Neutrophil (primary cell): ENCODE results near the gene COL18A1.

Experiments
- H3K27ac ChIP-seq: fragments of 200-600 bp; sonication (generic); 2 replicates; pipeline ENCODE4 v1.5.1; 2016; ENCODE audit warnings: mild to moderate bottlenecking, moderate library complexity
- H3K27me3 ChIP-seq: fragments of 200-600 bp; sonication (generic); 2 replicates; pipeline ENCODE4 v1.6.0; 2016; ENCODE audit warnings: mild to moderate bottlenecking
- H3K36me3 ChIP-seq: fragments of 200-600 bp; sonication (generic); 2 replicates; pipeline ENCODE4 v1.5.1; 2017
- H3K4me1 ChIP-seq, 2 experiments: fragments of 200-600 bp in 1 of 2; sonication (generic) in 1 of 2; 1 replicate in 1 of 2; 2 replicates in 1 of 2; pipeline versions ENCODE4 v1.5.1 to v1.6.1; 2013 to 2016; ENCODE audit warnings: low read depth in 1 of 2, low read length in 1 of 2, mild to moderate bottlenecking in 1 of 2, moderate library complexity in 1 of 2; ENCODE audit not compliant: control insufficient read depth in 1 of 2, insufficient read depth in 1 of 2
- H3K4me3 ChIP-seq, 2 experiments: fragments of 200-600 bp in 1 of 2; sonication (generic) in 1 of 2; 1 replicate in 1 of 2; 2 replicates in 1 of 2; pipeline ENCODE4 v1.5.1; 2013 to 2016; ENCODE audit warnings: low read depth in 1 of 2, low read length in 1 of 2, mild to moderate bottlenecking in 1 of 2, moderate library complexity in 1 of 2
- H3K9me3 ChIP-seq: fragments of 200-600 bp; sonication (generic); 2 replicates; pipeline ENCODE4 v1.5.1; 2016
- TF ChIP-seq, protein P1 (sequence below): fragments of 200-600 bp; sonication (generic); IDR thresholded peaks from 2 replicates; pipeline ENCODE4 v1.5.1; 2016; ENCODE audit warnings: antibody characterized with exemption

The COL18A1 gene

DNA sequence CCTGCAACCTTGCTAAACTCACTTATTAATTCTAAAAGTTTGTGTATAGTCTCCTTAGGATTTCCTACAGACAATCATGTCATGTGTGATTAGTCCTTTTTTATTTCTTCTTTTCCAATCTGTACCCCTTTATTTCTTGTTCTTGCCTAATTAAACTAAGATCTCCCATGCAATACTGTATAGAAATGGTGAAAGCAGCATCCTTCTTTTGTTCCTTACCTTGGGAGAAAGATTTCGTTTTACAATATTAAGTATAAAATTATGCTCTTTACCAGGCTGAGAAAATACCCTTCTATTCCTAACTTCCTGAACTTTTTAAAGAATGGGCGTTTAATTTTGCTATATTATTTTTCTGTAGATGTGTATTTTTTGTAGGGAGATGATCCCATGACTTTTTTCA, 7.6 kb upstream of the COL18A1 start:
- peaks cover 75% of the 10 kb centered on the region for H3K27me3 ChIP-seq
- H3K4me3 ChIP-seq: no peak overlapping the region
- no peaks in the 10 kb centered on the region for H3K36me3 ChIP-seq
- H3K4me1 ChIP-seq: no peaks in the 10 kb centered on the region
- no peaks in the 10 kb centered on the region for H3K9me3 ChIP-seq
- no peak overlapping the region for H3K27ac ChIP-seq
- TF ChIP-seq, protein P1, sequence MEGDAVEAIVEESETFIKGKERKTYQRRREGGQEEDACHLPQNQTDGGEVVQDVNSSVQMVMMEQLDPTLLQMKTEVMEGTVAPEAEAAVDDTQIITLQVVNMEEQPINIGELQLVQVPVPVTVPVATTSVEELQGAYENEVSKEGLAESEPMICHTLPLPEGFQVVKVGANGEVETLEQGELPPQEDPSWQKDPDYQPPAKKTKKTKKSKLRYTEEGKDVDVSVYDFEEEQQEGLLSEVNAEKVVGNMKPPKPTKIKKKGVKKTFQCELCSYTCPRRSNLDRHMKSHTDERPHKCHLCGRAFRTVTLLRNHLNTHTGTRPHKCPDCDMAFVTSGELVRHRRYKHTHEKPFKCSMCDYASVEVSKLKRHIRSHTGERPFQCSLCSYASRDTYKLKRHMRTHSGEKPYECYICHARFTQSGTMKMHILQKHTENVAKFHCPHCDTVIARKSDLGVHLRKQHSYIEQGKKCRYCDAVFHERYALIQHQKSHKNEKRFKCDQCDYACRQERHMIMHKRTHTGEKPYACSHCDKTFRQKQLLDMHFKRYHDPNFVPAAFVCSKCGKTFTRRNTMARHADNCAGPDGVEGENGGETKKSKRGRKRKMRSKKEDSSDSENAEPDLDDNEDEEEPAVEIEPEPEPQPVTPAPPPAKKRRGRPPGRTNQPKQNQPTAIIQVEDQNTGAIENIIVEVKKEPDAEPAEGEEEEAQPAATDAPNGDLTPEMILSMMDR: no peak

DNA sequence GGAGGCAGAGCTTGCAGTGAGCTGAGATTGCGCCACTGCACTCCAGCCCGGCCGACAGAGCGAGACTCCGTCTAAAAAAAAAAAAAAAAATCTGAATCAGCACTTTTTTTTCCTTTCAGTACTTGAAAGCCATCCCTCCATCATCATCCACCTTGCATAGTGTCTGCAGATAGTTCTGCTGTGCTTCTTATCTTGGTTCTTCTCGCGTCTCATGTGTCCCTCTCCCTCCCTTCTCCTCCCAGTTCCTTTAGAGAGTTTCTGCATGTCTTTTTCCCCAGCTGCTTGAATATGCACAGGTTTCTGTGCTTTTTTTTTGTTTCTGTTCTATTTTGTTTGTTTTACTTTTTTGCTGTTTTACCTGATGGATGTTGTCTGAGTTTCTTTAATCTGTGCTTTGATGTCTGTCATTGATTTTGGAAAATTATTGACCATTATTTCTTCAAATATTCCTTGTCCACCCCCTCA, 3.9 kb upstream of the COL18A1 start:
- H3K9me3 ChIP-seq: no peaks in the 10 kb centered on the region
- no peaks in the 10 kb centered on the region for H3K36me3 ChIP-seq
- peaks cover 0 to 3% of the 10 kb centered on the region in 2 experiments for H3K4me1 ChIP-seq
- H3K4me3 ChIP-seq: no peak overlapping the region
- H3K27me3 ChIP-seq: peaks cover 100% of the 10 kb centered on the region
- TF ChIP-seq, protein P1: no peak
- H3K27ac ChIP-seq: no peak overlapping the region

DNA sequence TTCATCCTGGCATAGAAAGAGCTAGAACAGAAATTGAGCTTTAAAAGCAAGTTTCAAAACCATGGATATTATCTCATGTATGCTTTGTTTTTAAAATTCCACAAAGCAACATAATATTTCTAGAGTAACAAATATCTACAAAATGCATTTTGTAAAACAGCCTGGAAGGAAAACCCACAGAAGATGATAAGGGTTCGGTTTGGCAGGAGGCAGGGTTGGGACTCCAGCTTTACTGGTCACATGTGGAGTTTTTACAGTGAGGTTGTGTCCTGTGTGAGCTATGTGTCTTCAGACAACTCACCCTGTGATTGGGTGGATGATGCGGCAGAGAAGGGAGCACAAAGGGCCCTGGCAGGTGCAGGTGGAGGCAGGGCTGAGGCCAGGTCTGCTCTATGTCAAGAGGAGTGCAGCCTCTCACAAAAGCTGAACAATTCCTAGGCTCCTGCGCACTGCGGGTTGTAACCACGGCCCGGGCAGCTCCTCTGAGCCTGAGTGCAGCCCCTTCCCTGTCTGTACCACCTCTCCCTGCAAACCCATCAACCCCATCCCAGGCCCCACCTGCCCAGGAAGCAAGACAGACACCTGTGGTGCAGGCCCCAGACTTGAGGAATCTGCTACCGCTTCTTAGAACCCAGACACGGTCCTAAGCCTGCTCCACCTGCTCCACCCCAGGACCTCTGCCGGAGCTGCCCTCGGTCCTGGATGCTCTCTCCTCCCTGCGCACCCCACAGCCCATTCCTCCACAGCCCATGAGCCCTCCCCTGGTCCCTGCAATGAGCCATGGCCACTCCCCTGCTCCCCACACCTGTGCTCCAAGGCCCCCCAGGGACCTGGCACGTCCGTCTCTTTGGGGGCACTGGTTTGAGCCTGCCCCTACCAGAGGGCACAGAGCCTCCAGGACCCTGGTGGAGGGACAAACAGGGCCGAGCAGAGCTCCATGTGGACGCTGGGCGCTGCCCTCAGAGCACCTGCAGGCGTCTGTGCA, 2.8 kb upstream of the COL18A1 start:
- no peak overlapping the region for H3K27ac ChIP-seq
- TF ChIP-seq, protein P1: no peak
- no peaks in the 10 kb centered on the region for H3K36me3 ChIP-seq
- H3K4me3 ChIP-seq: no peak overlapping the region
- H3K9me3 ChIP-seq: no peaks in the 10 kb centered on the region
- peaks cover 0 to 3% of the 10 kb centered on the region in 2 experiments for H3K4me1 ChIP-seq
- H3K27me3 ChIP-seq: peaks cover 100% of the 10 kb centered on the region

DNA sequence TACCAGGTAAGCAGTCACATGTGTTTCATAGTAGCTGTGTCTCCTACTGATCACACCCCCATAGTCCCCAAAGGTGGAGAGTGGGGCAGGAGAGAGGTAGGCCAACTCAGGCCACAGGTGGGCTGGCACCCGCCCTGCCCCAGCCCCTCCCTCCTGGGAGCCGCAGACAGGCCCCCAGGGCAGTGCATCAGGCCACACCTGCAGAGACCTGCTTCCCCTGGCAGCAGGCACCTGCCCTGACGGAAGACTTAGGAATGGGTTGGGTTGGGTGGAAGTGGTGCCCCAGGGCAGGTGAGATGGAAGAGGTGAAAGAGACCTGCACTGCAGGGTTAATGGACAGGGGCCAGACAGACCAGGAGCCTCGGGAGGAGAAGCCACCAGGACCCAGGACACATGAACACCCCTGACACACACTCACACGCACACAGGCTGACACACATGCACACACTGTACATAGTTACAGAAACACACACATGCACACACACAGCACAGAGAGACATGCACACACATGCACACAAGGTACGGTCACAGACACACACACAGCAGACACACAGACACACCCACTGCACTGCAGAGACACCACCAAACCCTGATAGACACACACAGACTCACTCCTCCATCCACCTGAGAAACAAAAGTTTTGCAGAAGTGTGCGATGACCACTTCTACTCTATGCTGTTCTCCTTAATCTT, 1.7 kb upstream of the COL18A1 start:
- H3K9me3 ChIP-seq: no peaks in the 10 kb centered on the region
- peaks cover 0 to 3% of the 10 kb centered on the region in 2 experiments for H3K4me1 ChIP-seq
- TF ChIP-seq, protein P1: no peak
- no peak overlapping the region for H3K27ac ChIP-seq
- no peak overlapping the region for H3K4me3 ChIP-seq
- H3K27me3 ChIP-seq: peaks cover 100% of the 10 kb centered on the region
- H3K36me3 ChIP-seq: no peaks in the 10 kb centered on the region

DNA sequence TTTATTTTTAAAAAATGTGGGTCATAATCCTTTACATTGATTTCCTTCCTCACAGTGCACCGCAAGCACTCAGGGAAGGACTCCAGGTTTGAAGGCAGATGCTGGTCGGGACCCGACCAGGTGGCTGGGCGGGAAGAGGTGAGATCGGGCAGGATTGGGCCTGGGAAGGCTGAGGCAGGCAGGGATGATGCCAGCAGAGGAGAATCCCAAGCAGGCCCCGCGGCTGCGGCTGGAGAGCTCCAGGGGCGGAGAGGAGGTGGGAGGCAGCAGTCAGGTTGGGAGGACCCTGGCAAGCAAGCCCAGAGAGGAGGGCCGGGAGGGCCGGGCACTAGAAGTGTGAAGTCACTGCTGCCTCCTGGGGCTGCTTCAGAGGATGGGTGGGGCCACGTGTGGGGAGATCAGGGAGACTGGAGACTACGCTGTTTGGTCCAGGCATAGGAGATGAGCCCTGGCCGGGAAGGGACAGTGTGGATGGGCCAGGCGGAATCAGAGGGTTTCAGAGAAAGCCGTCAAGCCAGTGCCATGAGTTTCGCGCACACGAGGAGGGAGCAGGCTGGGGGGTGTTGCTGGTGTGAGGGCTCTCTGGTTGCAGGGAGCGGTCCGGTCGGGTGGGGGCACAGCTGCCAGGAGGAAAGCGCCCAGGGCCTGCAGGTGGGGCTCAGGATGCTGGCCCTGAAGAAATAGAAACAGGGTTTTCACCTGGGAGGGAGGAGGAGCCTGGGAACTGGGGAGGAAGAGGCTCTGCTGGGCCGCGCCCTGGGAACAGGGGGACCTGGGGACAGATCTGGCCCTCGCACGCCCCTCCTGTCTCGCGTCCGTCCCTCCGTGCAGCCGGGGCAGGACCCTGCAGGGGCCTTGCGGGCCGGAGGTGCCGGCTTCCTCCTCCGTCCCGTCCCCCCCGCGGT, 888 bp upstream of the COL18A1 start:
- no peak overlapping the region for H3K27ac ChIP-seq
- peaks cover 0 to 3% of the 10 kb centered on the region in 2 experiments for H3K4me1 ChIP-seq
- H3K9me3 ChIP-seq: no peaks in the 10 kb centered on the region
- H3K4me3 ChIP-seq: no peak overlapping the region
- H3K36me3 ChIP-seq: no peaks in the 10 kb centered on the region
- H3K27me3 ChIP-seq: peaks cover 100% of the 10 kb centered on the region
- TF ChIP-seq, protein P1: no peak
